ENCODE measurements around the gene HSPB6. TPM values are rescaled to one million over a fixed set of nuclear protein-coding genes. Genes with fewer than 3 reads are reported as not detected.

HSPB6 gene
- total RNA-seq, 1 experiment from 2014 or later, result 0.37 TPM

DNA sequence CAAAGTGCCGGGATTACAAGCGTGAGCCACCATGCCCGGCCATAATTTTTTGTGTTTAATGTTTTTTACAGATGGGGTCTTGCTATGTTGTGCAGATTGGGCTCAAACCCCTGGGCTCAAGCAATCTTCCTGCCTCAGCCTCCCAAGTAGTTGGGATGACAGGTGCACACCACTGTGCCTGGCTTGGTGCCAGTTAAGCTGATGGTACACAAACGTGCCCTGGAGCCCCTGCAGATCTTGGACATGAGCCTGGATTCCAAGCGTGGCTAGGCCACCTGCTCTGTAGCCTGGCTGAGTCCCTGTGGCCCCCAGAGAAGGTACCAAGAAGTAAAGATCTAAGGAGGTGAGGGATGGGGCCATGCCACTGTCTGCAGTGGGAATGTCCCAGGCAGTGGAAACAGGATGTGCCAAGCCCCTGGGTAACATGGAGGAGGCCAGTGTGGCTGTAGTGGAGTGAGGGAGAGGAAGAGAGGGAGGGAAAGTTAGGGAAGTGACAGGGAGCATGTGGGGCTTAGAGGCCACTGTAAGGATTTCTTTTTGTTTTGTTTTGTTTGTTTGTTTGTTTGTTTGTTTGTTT, 48.8 kb upstream of the HSPB6 start:
- H3K9me3 ChIP-seq (ENCODE audit: control insufficient read depth, low read depth, low read length), result no peaks in the 10 kb centered on the region
- H3K27ac ChIP-seq (ENCODE audit: insufficient read length, low read depth, low read length), result no peak overlapping the region
- H4K91ac ChIP-seq (ENCODE audit: insufficient read length, low read depth, low read length), result no peak overlapping the region
- no peaks in the 10 kb centered on the region for H3K23me2 ChIP-seq (ENCODE audit: insufficient read length, low read depth, low read length, poor library complexity, severe bottlenecking)
- no peak overlapping the region for H3K9ac ChIP-seq (ENCODE audit: extremely low read depth, insufficient read length, low read length)
- H3K18ac ChIP-seq (ENCODE audit: insufficient read length, low read depth, low read length), result no peak overlapping the region
- H2AFZ ChIP-seq (ENCODE audit: low read length), result no peak overlapping the region
- no peak overlapping the region for H2BK5ac ChIP-seq (ENCODE audit: insufficient read length, low read length)
- no peak overlapping the region for H2BK12ac ChIP-seq (ENCODE audit: insufficient read length, low read depth, low read length)
- no peak overlapping the region for H2BK20ac ChIP-seq (ENCODE audit: low read depth, low read length, poor library complexity, severe bottlenecking)
- H3K27me3 ChIP-seq (ENCODE audit: insufficient read depth, low read length), result no peaks in the 10 kb centered on the region
- no peak overlapping the region for H2AK5ac ChIP-seq (ENCODE audit: insufficient read length, low read length)
- no CpG with 5 or more reads among the region's 5 CpGs for WGBS (ENCODE audit: extremely low coverage, insufficient read length, low lambda C conversion rate)
- H3K27ac Mint-ChIP-seq, result peak overlapping the region in 1 of 3 experiments; percentile 62; a peak in 1 of 7 replicates
- H4K20me1 ChIP-seq (ENCODE audit: control insufficient read depth, insufficient read depth, insufficient read length), result no peaks in the 10 kb centered on the region
- no peak overlapping the region for H3K4me2 ChIP-seq (ENCODE audit: insufficient read depth, insufficient read length, low read length)
- no peak for TF ChIP-seq CTCF (conservative IDR thresholded peaks at IDR 0.05)
- no peak overlapping the region for H4K8ac ChIP-seq (replicated peaks; ENCODE audit: insufficient read length, low read depth, low read length)
- H3K4me3 Mint-ChIP-seq, result no peak overlapping the region
- no peak overlapping the region for H2BK15ac ChIP-seq (ENCODE audit: low read depth, low read length)
- no peak overlapping the region for H3K14ac ChIP-seq (ENCODE audit: insufficient read depth, low read length)
- H3K4me1 ChIP-seq (ENCODE audit: insufficient read depth, low read length), result no peaks in the 10 kb centered on the region; the same call in 1 of the 2 replicates
- H3K56ac ChIP-seq (ENCODE audit: insufficient read length, low read depth, low read length), result no peak overlapping the region
- no peak overlapping the region for H3K23ac ChIP-seq (ENCODE audit: insufficient read length, low read depth, low read length)
- DNase-seq, result no peak
- H3K4ac ChIP-seq (ENCODE audit: low read depth, low read length), result no peak overlapping the region
- no peak overlapping the region for H4K5ac ChIP-seq (ENCODE audit: insufficient read length, low read depth, low read length)
- H3K79me1 ChIP-seq (ENCODE audit: insufficient read depth, low read depth, low read length, poor library complexity, severe bottlenecking), result no peaks in the 10 kb centered on the region
- H2BK120ac ChIP-seq (ENCODE audit: low read depth, low read length, poor library complexity, severe bottlenecking), result no peak overlapping the region
- H3K4me1 Mint-ChIP-seq, result peaks cover 6 to 8% of the 10 kb centered on the region in 2 experiments
- H3K36me3 Mint-ChIP-seq (ENCODE audit: insufficient read depth in 1 of 3, low read depth in 3 of 3), result no peaks in the 10 kb centered on the region
- peaks cover 26% of the 10 kb centered on the region for H3K27me3 Mint-ChIP-seq (ENCODE audit: low read depth)
- no peaks in the 10 kb centered on the region for H3K79me2 ChIP-seq (ENCODE audit: insufficient read depth, low read length)
- H3K9me3 Mint-ChIP-seq, result no peaks in the 10 kb centered on the region; a peak in 2 of 5 replicates
- no peak overlapping the region for H3T11ph ChIP-seq (ENCODE audit: low read length)

All from H9 (cell line).